CD4-positive, alpha-beta T cell treated with Interleukin-4 for 4 hours (primary cell): ENCODE data around the gene PARP8.

ENCODE experiments used
- DNase-seq: peaks from one replicate; pipeline ENCODE4 v3.0.0-alpha.2; 2020

PARP8 gene

DNA sequence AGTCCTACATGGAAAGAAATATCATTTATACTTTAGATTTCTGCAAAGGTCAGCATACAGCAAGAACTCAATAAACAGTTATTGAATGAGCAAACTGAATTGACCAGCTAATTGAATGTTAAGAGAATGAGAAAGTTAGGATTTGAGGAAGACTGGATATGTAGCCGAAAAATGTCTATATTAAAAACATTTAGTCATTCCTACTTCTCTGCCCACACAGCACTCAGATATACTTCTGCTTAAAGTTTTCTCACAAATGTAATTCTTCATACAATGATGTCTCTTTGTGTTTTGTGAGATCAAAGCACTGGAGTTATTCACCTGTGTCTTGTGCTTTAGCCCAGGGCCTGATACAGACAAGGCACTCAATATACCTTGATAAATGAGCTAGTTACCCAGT lies 188.6 kb downstream of the PARP8 start:
- no peak for DNase-seq

- peak; percentile 5 for DNase-seq
Observed at GRCh38 chr5:50856401-50857119, 190.1 kb downstream of the PARP8 start.

- DNase-seq: no peak
Observed at GRCh38 chr5:50863534-50864170, 197.2 kb downstream of the PARP8 start.

GRCh38 chr5:50864466-50864865 lies 198.0 kb downstream of the PARP8 start:
- DNase-seq: no peak

DNA sequence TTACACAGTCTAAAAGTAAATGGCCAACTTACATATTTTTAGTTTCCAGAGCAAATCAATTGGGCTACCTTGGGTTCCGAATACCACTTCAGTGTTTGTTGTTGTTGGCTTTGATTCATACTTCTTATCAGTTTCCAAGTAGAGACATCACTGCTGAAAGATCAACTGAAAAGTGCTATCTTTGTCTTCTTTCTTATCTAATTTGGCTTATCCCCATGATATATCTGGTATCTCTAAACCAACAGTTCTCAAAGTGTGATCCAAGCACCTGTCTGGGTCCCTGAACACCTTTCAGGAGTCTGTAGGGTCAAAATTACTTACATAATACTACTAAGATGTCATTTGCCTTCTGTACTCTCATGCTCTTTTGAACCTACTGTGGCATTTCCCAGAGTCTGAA lies 200.0 kb downstream of the PARP8 start:
- no peak for DNase-seq

DNA sequence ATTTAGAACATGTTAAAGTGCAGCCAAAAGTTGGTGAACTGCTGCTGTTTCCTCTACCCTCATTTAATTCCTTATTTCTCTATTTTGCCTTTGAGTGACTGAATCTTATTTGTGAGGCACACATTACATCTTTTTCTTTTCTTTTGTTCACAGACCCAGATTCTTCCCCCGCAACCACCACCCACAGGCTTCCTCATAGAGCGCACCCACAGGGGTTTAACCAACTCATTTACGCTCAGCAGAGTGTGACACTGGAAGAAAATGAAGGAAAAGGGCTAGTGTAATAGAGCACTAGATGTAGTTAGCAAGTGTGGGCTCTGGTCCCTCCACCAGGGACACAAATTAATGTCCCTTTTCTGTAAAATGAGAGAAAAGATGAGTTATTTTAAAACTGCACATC lies 200.7 kb downstream of the PARP8 start:
- no peak for DNase-seq

GRCh38 chr5:50873595-50874277 lies 207.3 kb downstream of the PARP8 start:
- no peak for DNase-seq

DNA sequence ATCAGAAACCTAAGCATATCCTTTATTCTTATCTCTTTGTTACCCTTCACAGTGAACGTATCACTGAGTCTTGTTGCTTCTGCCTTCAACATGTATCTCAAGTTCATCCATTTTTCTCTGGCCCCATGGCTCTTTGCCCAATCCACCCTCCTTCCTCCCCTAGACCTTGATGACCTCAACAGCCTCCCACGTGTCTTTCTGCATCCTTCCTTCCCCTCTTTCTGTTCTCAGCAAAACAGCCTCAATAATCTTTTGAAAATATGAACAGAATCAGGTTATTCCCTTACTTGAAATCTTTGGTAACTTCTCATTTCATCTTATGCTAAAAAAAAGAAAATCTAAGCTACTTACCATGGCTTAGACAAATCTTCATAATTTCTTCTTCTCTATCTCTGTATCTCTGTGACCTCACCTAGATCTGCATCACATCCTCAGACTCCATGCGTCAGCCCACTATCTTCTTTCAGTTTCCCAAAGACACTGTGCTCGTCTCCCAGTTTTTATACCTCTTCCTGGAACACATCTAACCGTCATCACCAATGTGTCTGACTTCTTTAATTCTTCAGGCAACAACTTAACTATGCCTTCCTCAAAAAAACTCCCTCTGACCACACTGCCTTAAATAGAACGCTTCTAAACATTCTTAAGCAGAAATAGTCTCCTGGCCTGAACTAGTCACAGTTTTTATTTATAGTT lies 208.0 kb downstream of the PARP8 start:
- no peak for DNase-seq

- DNase-seq: no peak
Observed at GRCh38 chr5:50875002-50875344, 208.5 kb downstream of the PARP8 start.

- DNase-seq: no peak
Observed at GRCh38 chr5:50878470-50878869, 212.0 kb downstream of the PARP8 start.

GRCh38 chr5:50881407-50881806 lies 215.0 kb downstream of the PARP8 start:
- no peak for DNase-seq

GRCh38 chr5:50886657-50887345 lies 220.4 kb downstream of the PARP8 start:
- DNase-seq: no peak

DNA sequence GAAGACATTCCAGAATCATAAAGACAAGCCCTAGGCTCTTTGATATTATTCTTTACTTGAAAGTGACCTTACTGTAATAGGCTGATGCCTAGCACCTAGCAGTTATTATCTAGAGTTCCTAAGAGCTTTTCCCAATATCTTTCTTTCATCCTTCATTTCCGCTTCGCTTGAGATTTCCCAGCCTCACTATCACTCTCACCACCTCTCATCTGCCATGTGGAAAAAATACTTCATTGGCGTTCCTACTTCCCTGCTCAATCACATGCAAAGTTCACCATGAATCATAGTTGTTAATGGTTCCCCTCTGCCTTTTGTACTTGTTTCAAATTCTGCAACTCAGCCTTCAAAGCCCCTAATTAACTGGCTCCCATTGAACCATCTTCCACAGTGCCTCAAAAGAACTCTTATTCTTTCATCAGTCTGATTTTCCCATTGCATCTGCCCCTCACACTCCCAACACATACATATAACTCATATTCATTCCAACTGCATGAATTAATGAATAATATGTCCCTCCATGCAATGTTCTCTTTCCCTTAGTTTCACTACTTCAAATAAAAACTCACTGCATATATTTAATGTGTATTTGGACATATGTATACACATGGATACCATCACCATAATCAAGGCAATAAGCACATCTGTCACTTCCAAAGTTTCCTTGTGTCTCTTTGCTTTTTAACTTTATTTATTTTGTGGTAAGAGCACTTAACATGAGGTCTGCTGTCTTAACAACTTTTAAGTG lies 221.6 kb downstream of the PARP8 start:
- no peak for DNase-seq

DNA sequence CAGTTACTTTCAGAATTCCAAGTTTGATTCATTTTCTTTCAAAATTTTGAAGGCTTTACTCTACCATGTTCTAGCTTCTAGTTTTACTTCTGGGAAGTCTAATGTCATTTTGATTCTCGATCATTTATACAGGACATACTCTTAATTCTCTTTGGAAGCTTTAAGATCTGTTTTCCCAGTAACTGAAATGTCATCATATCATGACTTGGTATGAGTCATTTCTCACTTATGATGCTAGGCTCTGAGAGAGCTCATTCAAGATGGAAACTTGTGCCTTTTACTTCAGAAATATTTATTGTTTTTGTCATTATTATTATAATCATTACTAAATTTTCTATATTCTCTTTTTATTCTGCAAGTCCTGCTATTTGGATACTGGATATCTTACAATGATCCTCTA lies 222.3 kb downstream of the PARP8 start:
- DNase-seq: no peak

DNA sequence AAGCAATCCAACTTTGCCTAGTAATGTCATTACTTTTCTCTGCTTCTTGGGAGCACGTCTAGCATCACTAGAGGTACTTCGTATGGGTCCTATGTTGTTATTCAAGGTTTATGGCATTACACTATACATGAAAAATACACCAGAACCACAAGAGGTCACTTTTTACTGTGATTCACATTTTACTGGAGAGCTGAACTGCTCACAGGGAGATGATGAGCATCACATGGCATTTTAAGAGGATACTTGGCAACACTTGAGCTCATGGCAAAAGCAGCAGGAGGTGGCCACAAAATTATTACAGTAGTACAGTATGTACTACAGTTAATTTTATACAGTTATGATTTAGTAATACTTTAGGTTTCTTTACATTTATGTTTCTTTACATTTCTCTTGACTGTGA lies 223.4 kb downstream of the PARP8 start:
- no peak for DNase-seq
